GM11168 (cell line): Measurements from ENCODE around the gene YJU2.
"Not testable (repeated sequence)": the region's sequence is repeated elsewhere in the genome, so short reads cannot be mapped to it uniquely, and the experiment has no call there.

ENCODE experiments used
- in situ Hi-C: fragments of 300-500 bp; cut with MboI; formaldehyde crosslinking; loops from one replicate; pipeline ENCODE4 v1.12.0; 2022; ENCODE audit warnings: low sequenced_read_pairs; ENCODE audit not compliant: unreplicated experiment

The YJU2 gene

GRCh38 chr19:4266253-4267000, 19.5 kb downstream of the YJU2 start:
- in situ Hi-C loops: loop anchor here (5.0 kb wide), 1 partner anchor 86 kb away; no protein-coding TSS in a partner anchor

- in situ Hi-C loops: loop anchor here (5.0 kb wide), 1 partner anchor 85 kb away; no protein-coding TSS in a partner anchor
Observed at GRCh38 chr19:4267101-4267900, 20.4 kb downstream of the YJU2 start.

- in situ Hi-C loops: loop anchor here (5.0 kb wide), 1 partner anchor 84 kb away; no protein-coding TSS in a partner anchor
Observed at GRCh38 chr19:4267901-4268815, 21.3 kb downstream of the YJU2 start.

- in situ Hi-C loops: loop anchor here (5.0 kb wide), 1 partner anchor 83 kb away; no protein-coding TSS in a partner anchor
Observed at GRCh38 chr19:4268816-4269430, 22.0 kb downstream of the YJU2 start.

- in situ Hi-C loops: no loop called here
Observed at GRCh38 chr19:4272894-4273293, 26.0 kb downstream of the YJU2 start.

- in situ Hi-C loops: not testable (repeated sequence)
Observed at GRCh38 chr19:4274321-4274686, 27.4 kb downstream of the YJU2 start.

- in situ Hi-C loops: no loop called here
Observed at GRCh38 chr19:4277191-4277696, 30.4 kb downstream of the YJU2 start.

- in situ Hi-C loops: no loop called here
Observed at GRCh38 chr19:4278010-4278409, 31.1 kb downstream of the YJU2 start.

GRCh38 chr19:4278419-4279266, 31.8 kb downstream of the YJU2 start, which contains the start of gene SHD:
TSS of gene SHD (plus strand) at chr19:4279266. CDS start at chr19:4280064, 798 bp downstream.
- in situ Hi-C loops: no loop called here

- in situ Hi-C loops: no loop called here
Observed at GRCh38 chr19:4279267-4279529, 32.3 kb downstream of the YJU2 start.

- in situ Hi-C loops: no loop called here
Observed at GRCh38 chr19:4279530-4280422, 32.9 kb downstream of the YJU2 start.

- in situ Hi-C loops: no loop called here
Observed at GRCh38 chr19:4284176-4284958, 37.5 kb downstream of the YJU2 start.

GRCh38 chr19:4284974-4285373, 38.1 kb downstream of the YJU2 start:
- in situ Hi-C loops: no loop called here

- in situ Hi-C loops: not testable (repeated sequence)
Observed at GRCh38 chr19:4286141-4286540, 39.3 kb downstream of the YJU2 start.

GRCh38 chr19:4288091-4288777, 41.4 kb downstream of the YJU2 start:
- in situ Hi-C loops: no loop called here

GRCh38 chr19:4291184-4291732, 44.4 kb downstream of the YJU2 start:
- in situ Hi-C loops: no loop called here
